GM12878 (cell line): ENCODE results near the gene FAM156A.

ENCODE experiments used
- IKZF2 ChIP-seq, 2 experiments: fragments of 450-650 bp; IDR thresholded peaks; 2 replicates each; pipeline ENCODE4 v1.6.1; 2017; ENCODE audit warnings: mild to moderate bottlenecking in 2 of 2, moderate library complexity in 2 of 2
- TF ChIP-seq, protein P1 (sequence below): IDR thresholded peaks from 2 replicates; pipeline ENCODE4 v1.6.1; 2012; ENCODE audit warnings: low read depth, low read length, improper control_type of control experiment

DNA sequence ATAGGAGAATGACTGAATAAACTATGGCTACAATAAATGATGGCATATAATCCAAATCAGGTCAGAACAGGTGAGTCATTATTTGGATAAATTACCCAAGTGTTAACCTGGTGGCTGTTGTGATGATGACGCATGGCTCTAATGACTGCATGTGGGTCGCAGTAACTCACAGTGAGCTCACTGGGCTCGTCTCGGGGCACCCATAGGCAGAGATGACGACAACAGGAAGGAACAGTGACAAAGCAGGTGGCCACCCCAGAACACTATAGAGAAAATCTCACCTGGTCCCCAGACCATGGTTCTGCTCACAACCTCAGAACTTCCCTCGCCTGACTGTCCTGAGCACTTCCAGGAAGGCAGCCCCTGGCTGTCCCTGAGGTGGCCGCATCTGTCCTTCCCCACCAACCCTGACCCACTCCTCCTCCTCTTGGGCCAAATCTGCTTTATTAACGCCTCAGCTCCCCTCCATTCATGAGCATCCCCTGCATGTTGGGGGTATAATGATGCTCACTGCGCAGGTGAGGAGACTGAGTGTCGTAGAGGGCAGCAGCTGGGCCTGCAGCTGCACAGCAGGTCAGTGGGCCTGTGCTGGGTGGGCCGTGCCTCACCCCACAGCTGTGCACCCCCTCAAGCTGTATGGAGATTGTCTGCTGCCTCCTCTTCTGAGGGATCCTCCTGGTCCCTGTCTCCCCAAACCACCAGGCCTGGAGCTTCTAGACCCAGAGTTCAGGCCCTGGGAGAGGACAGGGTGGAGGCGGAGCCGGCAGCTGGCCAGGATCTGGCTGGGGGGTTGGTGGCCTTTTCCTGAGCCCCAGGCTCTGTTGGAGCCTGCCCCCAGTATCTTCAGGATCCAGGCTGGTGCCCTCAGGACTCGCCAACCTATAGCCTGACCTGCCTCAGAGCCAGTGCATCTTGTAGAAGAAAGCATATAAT, 30.9 kb upstream of the FAM156A start:
- no peak for TF ChIP-seq IKZF2 (IDR thresholded peaks at IDR 0.05)
- TF ChIP-seq, protein P1, sequence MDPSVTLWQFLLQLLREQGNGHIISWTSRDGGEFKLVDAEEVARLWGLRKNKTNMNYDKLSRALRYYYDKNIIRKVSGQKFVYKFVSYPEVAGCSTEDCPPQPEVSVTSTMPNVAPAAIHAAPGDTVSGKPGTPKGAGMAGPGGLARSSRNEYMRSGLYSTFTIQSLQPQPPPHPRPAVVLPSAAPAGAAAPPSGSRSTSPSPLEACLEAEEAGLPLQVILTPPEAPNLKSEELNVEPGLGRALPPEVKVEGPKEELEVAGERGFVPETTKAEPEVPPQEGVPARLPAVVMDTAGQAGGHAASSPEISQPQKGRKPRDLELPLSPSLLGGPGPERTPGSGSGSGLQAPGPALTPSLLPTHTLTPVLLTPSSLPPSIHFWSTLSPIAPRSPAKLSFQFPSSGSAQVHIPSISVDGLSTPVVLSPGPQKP: no peak
